K562 (cell line): ENCODE measurements around the gene SLC4A4.

ENCODE experiments used
- CREB5 ChIP-seq: fragments of 250-450 bp; sonication (Bioruptor Pico); IDR thresholded peaks from 2 replicates; pipeline ENCODE4 v1.5.0; 2020; ENCODE audit warnings: mild to moderate bottlenecking
- CTCF ChIP-seq, 3 experiments: IDR thresholded peaks in 2 of 3; conservative IDR thresholded peaks in 1 of 3; 2 replicates each; pipeline ENCODE4 v1.5.1; 2011 to 2012; ENCODE audit warnings: low read length in 3 of 3, mild to moderate bottlenecking in 3 of 3, control low read depth in 2 of 3, improper control_type of control experiment in 1 of 3, inconsistent platforms in 1 of 3, low read depth in 1 of 3, mixed read lengths in 1 of 3, moderate library complexity in 1 of 3; ENCODE audit not compliant: insufficient read depth in 2 of 3
- EP300 ChIP-seq: IDR thresholded peaks from 2 replicates; pipeline ENCODE4 v1.6.1; 2012; ENCODE audit warnings: low read length, improper control_type of control experiment
- POLR2AphosphoS5 ChIP-seq: IDR thresholded peaks from 2 replicates; pipeline ENCODE4 v1.6.1; 2011; ENCODE audit warnings: mild to moderate bottlenecking, low read depth, low read length, moderate library complexity; ENCODE audit not compliant: control insufficient read depth, insufficient read depth
- RFX5 ChIP-seq: IDR thresholded peaks from 2 replicates; pipeline ENCODE4 v1.6.1; 2011; ENCODE audit warnings: low read depth, mild to moderate bottlenecking, improper control_type of control experiment, low read length
- YBX1 ChIP-seq: fragments of 450-650 bp; IDR thresholded peaks from 2 replicates; pipeline ENCODE4 v1.7.1; 2016; ENCODE audit warnings: mild to moderate bottlenecking
- ZNF217 ChIP-seq: sonication (generic); formaldehyde crosslinking; IDR thresholded peaks from 2 replicates; pipeline ENCODE4 v1.8.0; 2022; ENCODE audit warnings: mild to moderate bottlenecking, missing genetic modification reagents
- ZNF239 ChIP-seq: fragments of 250-450 bp; sonication (Bioruptor Pico); IDR thresholded peaks from 2 replicates; pipeline ENCODE4 v1.4.0; 2020; ENCODE audit warnings: mild to moderate bottlenecking
- ZNF354B ChIP-seq: fragments of 250-450 bp; sonication (Bioruptor Pico); IDR thresholded peaks from 2 replicates; pipeline ENCODE4 v1.4.0; 2020

GRCh38 chr4:71592793-71593192, 254.0 kb downstream of the SLC4A4 start:
- TF ChIP-seq ZNF217 (CRISPR knock-in tag) (no peak), CREB5 (CRISPR knock-in tag) (no peak), EP300 (no peak), ZNF239 (no peak), YBX1 (no peak), RFX5 (no peak), CTCF (IDR thresholded peaks at IDR 0.05 in 2 of 3, conservative IDR thresholded peaks at IDR 0.05 in 1 of 3; ENCODE audit: insufficient read depth in 2 of 3, low read depth in 1 of 3, low read length in 3 of 3) (no peak), POLR2AphosphoS5 (no peak), ZNF354B (no peak)
